Measurements from ENCODE around the gene ATF7IP2.

The ATF7IP2 gene

Small RNA genes within 50 kb of the gene (small RNA-seq; reads per million reads assigned to genes)
- gene RNU6-633P = 0 reads per million in 2 experiments

Data from SK-N-DZ (cell line).